ENCODE results near the gene CLEC4E. TPM values are rescaled to one million over a fixed set of nuclear protein-coding genes. Genes with fewer than 3 reads are reported as not detected.

Gene CLEC4E
- total RNA-seq, result not detected in 2 replicates

GRCh38 chr12:8540831-8541230 is at the start of gene CLEC4E:
Gene CLEC4E (minus strand): TSS chr12:8540905. CDS start chr12:8540797, 108 bp downstream.

GRCh38 chr12:8513256-8513655 is 27.4 kb downstream of the CLEC4E start, which contains the start of gene CLEC4D:
Gene CLEC4D (plus strand): TSS chr12:8513503. CDS start chr12:8513733, 230 bp downstream.

Other genes starting within 250 kb of the CLEC4E start
- not detected in 2 replicates for gene CLEC6A, start 84.9 kb downstream of the CLEC4E start, total RNA-seq
- gene CLEC4D, start 27.4 kb downstream of the CLEC4E start, total RNA-seq, result not detected in 2 replicates
- not detected in 2 replicates for gene AICDA, start 72.0 kb upstream of the CLEC4E start, total RNA-seq
- 1.2 TPM in 1 of 2 replicates, not detected in the other for gene MFAP5, start 121.9 kb upstream of the CLEC4E start, total RNA-seq
- gene RIMKLB, start 157.1 kb upstream of the CLEC4E start, total RNA-seq, result 11.6 and 13.6 TPM in 2 replicates

All from epithelial cell of alveolus of lung (primary cell).